OCI-LY1 (cell line): Measurements from ENCODE around the gene CTDSP2.
"Not testable (repeated sequence)": the region's sequence is repeated elsewhere in the genome, so short reads cannot be mapped to it uniquely, and the experiment has no call there.

Source experiments
- H2AFZ ChIP-seq: fragments of 200-600 bp; sonication (generic), shearing (Covaris generic); 2 replicates; pipeline ENCODE4 v1.6.0; 2014; ENCODE audit warnings: antibody characterized with exemption, mild to moderate bottlenecking, low read length
- H3F3A ChIP-seq: fragments of 200-600 bp; sonication (generic), shearing (Covaris generic); 2 replicates; pipeline ENCODE4 v1.6.0; 2014; ENCODE audit warnings: mild to moderate bottlenecking, antibody characterized with exemption, low read length, moderate library complexity; ENCODE audit not compliant: insufficient read depth
- H3K27ac ChIP-seq: fragments of 200-600 bp; sonication (generic); 2 replicates; pipeline ENCODE4 v1.5.1; 2014; ENCODE audit warnings: low read length, mixed run types, mild to moderate bottlenecking, low read depth; ENCODE audit not compliant: poor library complexity, severe bottlenecking
- H3K27me3 ChIP-seq: fragments of 200-600 bp; sonication (generic); 2 replicates; pipeline ENCODE4 v1.6.0; 2014; ENCODE audit warnings: antibody characterized with exemption, mild to moderate bottlenecking, low read length, moderate library complexity; ENCODE audit not compliant: insufficient read depth
- H3K36me3 ChIP-seq: fragments of 200-600 bp; sonication (generic); 2 replicates; pipeline ENCODE4 v1.6.1; 2014; ENCODE audit warnings: mild to moderate bottlenecking, antibody characterized with exemption, low read length, moderate library complexity, mixed read lengths; ENCODE audit not compliant: insufficient read depth
- H3K4me1 ChIP-seq: fragments of 200-600 bp; sonication (generic); 2 replicates; pipeline ENCODE4 v1.5.1; 2014; ENCODE audit warnings: mild to moderate bottlenecking, low read length, moderate library complexity; ENCODE audit not compliant: insufficient read depth, severe bottlenecking
- H3K4me2 ChIP-seq: fragments of 200-600 bp; sonication (generic), shearing (Covaris generic); 2 replicates; pipeline ENCODE4 v1.6.1; 2014; ENCODE audit warnings: low read length
- H3K4me3 ChIP-seq: fragments of 200-600 bp; sonication (generic); 2 replicates; pipeline ENCODE4 v1.5.1; 2014; ENCODE audit warnings: low read length, low read depth, mild to moderate bottlenecking, mixed read lengths; ENCODE audit not compliant: poor library complexity, severe bottlenecking
- H3K79me2 ChIP-seq: fragments of 200-600 bp; shearing (Covaris generic); 2 replicates; pipeline ENCODE4 v1.6.1; 2016; ENCODE audit warnings: mixed run types, low read length, mixed read lengths; ENCODE audit not compliant: insufficient read depth
- H3K9ac ChIP-seq: fragments of 200-600 bp; sonication (generic), shearing (Covaris generic); 2 replicates; pipeline ENCODE4 v1.6.1; 2014; ENCODE audit warnings: mild to moderate bottlenecking, low read length, mixed read lengths
- H3K9me2 ChIP-seq: fragments of 200-600 bp; sonication (generic), shearing (Covaris generic); 2 replicates; pipeline ENCODE4 v1.6.1; 2014; ENCODE audit warnings: low read depth, mild to moderate bottlenecking, low read length, mixed read lengths
- H3K9me3 ChIP-seq: fragments of 200-600 bp; shearing (Covaris generic); 2 replicates; pipeline ENCODE4 v1.6.1; 2014; ENCODE audit warnings: low read length, mixed read lengths
- H4K20me1 ChIP-seq: fragments of 200-600 bp; sonication (generic), shearing (Covaris generic); 2 replicates; pipeline ENCODE4 v1.6.0; 2016; ENCODE audit warnings: mild to moderate bottlenecking, low read length; ENCODE audit not compliant: insufficient read depth
- EZH2 ChIP-seq: fragments of 200-600 bp; sonication (generic), shearing (Covaris generic); IDR thresholded peaks from 2 replicates; pipeline ENCODE4 v1.8.0; 2017; ENCODE audit warnings: borderline replicate concordance, mixed run types, mild to moderate bottlenecking, antibody characterized with exemption, low read length, moderate library complexity, mixed read lengths
- TF ChIP-seq, protein P1 (sequence below): fragments of 200-600 bp; sonication (generic), shearing (Covaris generic); IDR thresholded peaks from 2 replicates; pipeline ENCODE4 v1.5.1; 2017; ENCODE audit warnings: mild to moderate bottlenecking, antibody characterized with exemption, low read length, moderate library complexity, mixed read lengths

CTDSP2 gene

DNA sequence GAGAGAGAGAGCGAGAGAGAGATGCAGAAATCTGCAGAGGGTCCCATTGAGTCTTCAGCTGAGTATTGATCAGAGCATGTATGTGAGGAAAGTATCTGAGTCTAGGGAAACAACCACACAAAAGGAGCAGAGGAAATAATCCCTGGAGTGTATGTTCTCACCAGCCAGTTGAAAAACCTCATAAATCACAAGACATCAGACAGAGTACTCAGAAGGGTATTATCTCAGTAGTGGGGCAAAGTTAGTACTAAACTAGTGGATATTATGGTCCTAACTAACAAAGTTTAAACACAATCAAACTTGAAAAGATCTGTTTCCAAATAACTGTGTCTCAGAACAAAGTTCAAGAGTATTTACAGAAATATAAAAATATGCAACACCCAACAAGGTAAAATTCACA is 36.5 kb upstream of the CTDSP2 start:
- H3K4me3 ChIP-seq = no peak overlapping the region
- H3K9me2 ChIP-seq = no peaks in the 10 kb centered on the region
- no peaks in the 10 kb centered on the region for H3K4me1 ChIP-seq
- no peaks in the 10 kb centered on the region for H3K36me3 ChIP-seq
- no peak overlapping the region for H2AFZ ChIP-seq
- H3F3A ChIP-seq = no peaks in the 10 kb centered on the region
- H3K9me3 ChIP-seq = no peaks in the 10 kb centered on the region; the same call in 1 of the 2 replicates
- H3K27me3 ChIP-seq = no peaks in the 10 kb centered on the region
- no peaks in the 10 kb centered on the region for H4K20me1 ChIP-seq
- no peak overlapping the region for H3K27ac ChIP-seq
- H3K79me2 ChIP-seq = no peaks in the 10 kb centered on the region
- no peak overlapping the region for H3K4me2 ChIP-seq
- no peak overlapping the region for H3K9ac ChIP-seq
- TF ChIP-seq, protein P1, sequence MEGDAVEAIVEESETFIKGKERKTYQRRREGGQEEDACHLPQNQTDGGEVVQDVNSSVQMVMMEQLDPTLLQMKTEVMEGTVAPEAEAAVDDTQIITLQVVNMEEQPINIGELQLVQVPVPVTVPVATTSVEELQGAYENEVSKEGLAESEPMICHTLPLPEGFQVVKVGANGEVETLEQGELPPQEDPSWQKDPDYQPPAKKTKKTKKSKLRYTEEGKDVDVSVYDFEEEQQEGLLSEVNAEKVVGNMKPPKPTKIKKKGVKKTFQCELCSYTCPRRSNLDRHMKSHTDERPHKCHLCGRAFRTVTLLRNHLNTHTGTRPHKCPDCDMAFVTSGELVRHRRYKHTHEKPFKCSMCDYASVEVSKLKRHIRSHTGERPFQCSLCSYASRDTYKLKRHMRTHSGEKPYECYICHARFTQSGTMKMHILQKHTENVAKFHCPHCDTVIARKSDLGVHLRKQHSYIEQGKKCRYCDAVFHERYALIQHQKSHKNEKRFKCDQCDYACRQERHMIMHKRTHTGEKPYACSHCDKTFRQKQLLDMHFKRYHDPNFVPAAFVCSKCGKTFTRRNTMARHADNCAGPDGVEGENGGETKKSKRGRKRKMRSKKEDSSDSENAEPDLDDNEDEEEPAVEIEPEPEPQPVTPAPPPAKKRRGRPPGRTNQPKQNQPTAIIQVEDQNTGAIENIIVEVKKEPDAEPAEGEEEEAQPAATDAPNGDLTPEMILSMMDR = no peak
- no peak for TF ChIP-seq EZH2

DNA sequence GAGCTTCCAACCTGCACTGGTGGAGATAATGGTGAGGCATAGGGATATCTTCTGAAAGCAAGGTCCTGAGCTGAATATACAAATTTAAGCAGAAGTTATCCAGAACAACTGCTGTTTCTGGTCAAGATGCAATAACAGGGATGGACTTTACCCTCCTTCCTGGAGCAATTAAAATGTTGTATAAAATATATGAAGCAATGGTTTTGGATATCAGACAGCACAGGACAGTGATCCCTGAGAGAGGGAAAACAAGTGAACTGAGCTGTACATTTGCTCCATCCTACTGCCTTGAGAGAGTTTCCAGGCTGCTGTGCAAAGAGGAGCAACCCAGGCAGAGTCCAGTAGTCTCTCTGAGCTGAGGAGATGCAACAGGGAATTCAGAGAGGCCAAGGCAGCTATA is 36.0 kb upstream of the CTDSP2 start:
- Histone ChIP-seq H3K4me3 (no peak overlapping the region), H3K79me2 (no peaks in the 10 kb centered on the region), H3K9me2 (no peaks in the 10 kb centered on the region), H3K4me1 (no peaks in the 10 kb centered on the region), H4K20me1 (no peaks in the 10 kb centered on the region), H3K36me3 (no peaks in the 10 kb centered on the region), H3K9ac (no peak overlapping the region), H3F3A (no peaks in the 10 kb centered on the region), H3K9me3 (no peaks in the 10 kb centered on the region; the same call in 1 of the 2 replicates), H3K4me2 (no peak overlapping the region), H3K27me3 (no peaks in the 10 kb centered on the region), H2AFZ (no peak overlapping the region), H3K27ac (no peak overlapping the region)
- TF ChIP-seq EZH2 = no peak
- TF ChIP-seq, protein P1 = no peak

DNA sequence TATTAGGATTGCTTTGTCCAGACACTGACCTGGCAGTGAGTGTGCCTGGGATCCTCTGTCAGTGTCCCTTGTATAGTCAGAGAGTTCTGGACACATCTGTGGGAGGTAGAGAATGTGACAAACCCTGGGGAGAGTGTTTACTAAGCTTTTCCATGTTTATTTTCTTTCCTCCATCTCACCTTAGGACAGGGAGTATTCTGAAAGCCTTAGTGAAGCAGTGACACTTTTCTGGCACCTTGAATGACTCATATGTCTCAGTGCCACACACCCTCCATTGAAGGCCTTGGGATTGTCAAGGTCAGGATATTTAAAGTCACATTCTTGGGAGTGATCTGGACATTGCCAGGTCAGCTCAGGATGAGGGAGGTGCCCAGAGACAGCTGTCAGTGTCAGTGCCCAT is 34.9 kb upstream of the CTDSP2 start:
- Histone ChIP-seq H3K27ac (no peak overlapping the region), H3K27me3 (no peaks in the 10 kb centered on the region), H3K4me2 (no peak overlapping the region), H2AFZ (no peak overlapping the region), H3F3A (no peaks in the 10 kb centered on the region), H3K9ac (no peak overlapping the region), H3K4me3 (no peak overlapping the region), H3K79me2 (no peaks in the 10 kb centered on the region), H3K4me1 (no peaks in the 10 kb centered on the region), H3K9me2 (no peaks in the 10 kb centered on the region), H3K9me3 (no peaks in the 10 kb centered on the region; the same call in 1 of the 2 replicates), H3K36me3 (no peaks in the 10 kb centered on the region), H4K20me1 (no peaks in the 10 kb centered on the region)
- no peak for TF ChIP-seq EZH2
- TF ChIP-seq, protein P1 = no peak

DNA sequence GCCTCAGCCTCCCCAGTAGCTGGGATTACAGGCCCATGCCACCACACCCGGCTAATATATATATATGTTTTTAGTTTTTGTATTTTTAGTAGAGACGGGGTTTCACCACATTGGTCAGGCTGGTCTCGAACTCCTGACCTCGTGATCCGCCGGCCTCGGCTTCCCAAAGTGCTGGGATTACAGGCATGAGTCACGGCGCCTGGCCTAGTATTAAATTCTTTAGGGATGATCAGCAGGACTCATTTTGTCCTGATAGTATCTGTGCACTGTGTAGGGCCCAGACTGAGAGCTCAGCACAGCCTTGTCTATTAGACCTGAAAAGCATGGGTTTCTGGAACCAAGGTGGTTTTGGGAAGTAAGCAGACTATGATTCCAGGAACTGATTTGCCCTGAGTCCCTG is 34.5 kb upstream of the CTDSP2 start:
- not testable (repeated sequence) for H2AFZ ChIP-seq, H3K9ac ChIP-seq, H3K36me3 ChIP-seq, H3K79me2 ChIP-seq, H3K4me2 ChIP-seq, H3K27me3 ChIP-seq, H3K27ac ChIP-seq, H3K9me3 ChIP-seq, H3F3A ChIP-seq, H3K9me2 ChIP-seq, H3K4me1 ChIP-seq, H3K4me3 ChIP-seq, H4K20me1 ChIP-seq
